Measurements from ENCODE around the gene NDUFAF2. TPM values are rescaled to one million over a fixed set of nuclear protein-coding genes. Genes with fewer than 3 reads are reported as not detected.

Gene NDUFAF2
- total and polyA plus RNA-seq, 2 of the 8 experiments (the other 6 are each of a cell fraction or from before 2014, with no cell fraction given) = 10.7 to 46.5 TPM

DNA sequence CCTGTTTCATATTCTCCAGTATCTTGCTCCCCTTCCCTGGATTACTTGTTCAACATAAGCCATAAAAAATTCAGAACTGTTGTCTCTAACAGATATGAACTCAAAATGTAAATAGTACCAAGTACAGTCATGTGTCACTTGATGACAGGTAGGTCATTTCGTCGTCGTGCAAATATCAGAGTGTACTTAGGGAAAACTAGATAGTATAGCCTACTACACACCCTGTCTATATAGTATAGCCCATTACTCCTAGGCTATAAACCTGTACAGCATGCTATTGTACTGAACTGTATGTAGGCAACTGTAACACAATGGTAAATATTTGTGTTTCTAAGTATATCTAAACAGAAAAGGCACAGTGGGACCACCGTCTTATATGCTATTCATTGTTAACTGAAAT is 178.1 kb downstream of the NDUFAF2 start:
- no peak overlapping the region for H3K14ac ChIP-seq (ENCODE audit: insufficient read length)
- H3K36me3 ChIP-seq (ENCODE audit: control insufficient read depth in 2 of 4, insufficient read depth in 4 of 4, low read length in 3 of 4) = no peaks in the 10 kb centered on the region
- H4K20me1 ChIP-seq (replicated peaks in 1 of 2; ENCODE audit: control insufficient read depth in 1 of 2, insufficient read depth in 2 of 2, low read length in 2 of 2) = no peaks in the 10 kb centered on the region
- H3K79me2 ChIP-seq (ENCODE audit: control insufficient read depth in 1 of 2, insufficient read depth in 2 of 2, low read length in 2 of 2) = no peaks in the 10 kb centered on the region
- no peak overlapping the region for H4K8ac ChIP-seq (ENCODE audit: extremely low read depth, insufficient read depth, low read length)
- H2BK15ac ChIP-seq (ENCODE audit: low read length) = no peak overlapping the region
- no peak overlapping the region for H3K4me3 ChIP-seq (ENCODE audit: extremely low read depth in 1 of 4, insufficient read depth in 2 of 4, low read depth in 3 of 4, low read length in 4 of 4)
- H3K23ac ChIP-seq (ENCODE audit: insufficient read length) = no peak overlapping the region
- WGBS, 2 experiments (ENCODE audit: extremely low coverage in 1 of 2, insufficient coverage in 1 of 2, insufficient read length in 1 of 2, insufficient replicate concordance in 2 of 2, low coverage in 1 of 2, low lambda C conversion rate in 2 of 2, missing lambda C conversion rate in 1 of 2) = 93% methylated on average over 4 of the region's 4 CpGs; no CpG with 5 or more reads in 1 of the 2 experiments
- H2AFZ ChIP-seq (ENCODE audit: low read length) = no peak overlapping the region
- H2BK20ac ChIP-seq (ENCODE audit: low read length) = no peak overlapping the region
- ChIA-PET POLR2A (ENCODE audit: partially characterized antibody) (no interaction called here), CTCF (ENCODE audit: partially characterized antibody) (no interaction called here)
- DNase-seq (ENCODE audit: low read depth in 1 of 2, low spot score in 2 of 2) (no peak), FAIRE-seq (no peak)
- no peak overlapping the region for H2AK5ac ChIP-seq (ENCODE audit: low read depth, low read length)
- no peak overlapping the region for H2BK12ac ChIP-seq (ENCODE audit: low read depth, low read length)
- H3K27me3 ChIP-seq (replicated peaks in 1 of 4; ENCODE audit: control insufficient read depth in 3 of 4, extremely low read depth in 1 of 4, insufficient read depth in 3 of 4, low read length in 3 of 4) = no peaks in the 10 kb centered on the region
- no peaks in the 10 kb centered on the region for H3K23me2 ChIP-seq (ENCODE audit: low read depth, low read length)
- H3K4ac ChIP-seq (replicated peaks; ENCODE audit: insufficient read length, low read depth, low read length) = no peak overlapping the region
- no peak overlapping the region for H3K9ac ChIP-seq (replicated peaks in 1 of 4; ENCODE audit: extremely low read depth in 1 of 4, low read depth in 3 of 4, low read length in 3 of 4)
- H3K18ac ChIP-seq (ENCODE audit: extremely low read depth, low read length) = no peak overlapping the region
- no peaks in the 10 kb centered on the region for H3K9me3 ChIP-seq (ENCODE audit: insufficient read depth in 2 of 2, low read depth in 1 of 2, low read length in 1 of 2)
- no peaks in the 10 kb centered on the region for H3K4me1 ChIP-seq (replicated peaks in 1 of 4; ENCODE audit: control insufficient read depth in 3 of 4, insufficient read depth in 4 of 4, low read length in 3 of 4)
- no peaks in the 10 kb centered on the region for H3K79me1 ChIP-seq (ENCODE audit: low read depth, low read length)
- no peak overlapping the region for H3K4me2 ChIP-seq (ENCODE audit: insufficient read depth in 1 of 2, low read depth in 2 of 2, low read length in 2 of 2)
- no peak overlapping the region for H2BK120ac ChIP-seq (replicated peaks; ENCODE audit: low read depth, low read length)
- no peak overlapping the region for H3K27ac ChIP-seq (ENCODE audit: low read depth, low read length)
- H3K56ac ChIP-seq (replicated peaks; ENCODE audit: insufficient read length, low read depth, low read length) = no peak overlapping the region
- no peak overlapping the region for H4K5ac ChIP-seq (ENCODE audit: insufficient read length, low read depth, low read length)
- no peak overlapping the region for H2BK5ac ChIP-seq (ENCODE audit: low read depth, low read length)
- no peak overlapping the region for H4K91ac ChIP-seq (replicated peaks; ENCODE audit: insufficient read length, low read length)
- TF ChIP-seq, protein P1, sequence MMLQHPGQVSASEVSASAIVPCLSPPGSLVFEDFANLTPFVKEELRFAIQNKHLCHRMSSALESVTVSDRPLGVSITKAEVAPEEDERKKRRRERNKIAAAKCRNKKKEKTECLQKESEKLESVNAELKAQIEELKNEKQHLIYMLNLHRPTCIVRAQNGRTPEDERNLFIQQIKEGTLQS (IDR thresholded peaks at IDR 0.05; ENCODE audit: insufficient read depth, low read depth, low read length) = no peak
- no peak for TF ChIP-seq CBX8 (IDR thresholded peaks at IDR 0.05; ENCODE audit: borderline replicate concordance, low read depth, low read length)
- no peak for TF ChIP-seq RBBP5 (IDR thresholded peaks at IDR 0.05; ENCODE audit: borderline replicate concordance, low read depth, low read length)
- no peak for TF ChIP-seq ZNF274 (IDR thresholded peaks at IDR 0.05; ENCODE audit: borderline replicate concordance, extremely low read depth, low read length)
- TF ChIP-seq SIX5 (IDR thresholded peaks at IDR 0.05; ENCODE audit: low read depth, low read length) = no peak
- TF ChIP-seq ASH2L (IDR thresholded peaks at IDR 0.05; ENCODE audit: low read length) = no peak
- no peak for TF ChIP-seq CREB1 (IDR thresholded peaks at IDR 0.05)
- no peak for TF ChIP-seq SP1 (IDR thresholded peaks at IDR 0.05; ENCODE audit: low read depth, low read length)
- TF ChIP-seq TEAD4 (IDR thresholded peaks at IDR 0.05; ENCODE audit: low read depth, low read length) = no peak
- no peak for TF ChIP-seq KDM5A (IDR thresholded peaks at IDR 0.05; ENCODE audit: low read length)
- no peak for TF ChIP-seq GABPA (IDR thresholded peaks at IDR 0.05; ENCODE audit: borderline replicate concordance, insufficient read depth, low read length)
- TF ChIP-seq YY1 (IDR thresholded peaks at IDR 0.05; ENCODE audit: low read depth, low read length) = no peak
- TF ChIP-seq TAF7 (optimal IDR thresholded peaks at IDR 0.05; ENCODE audit: borderline replicate concordance, low read depth, low read length) = no peak
- TF ChIP-seq SP2 (IDR thresholded peaks at IDR 0.05; ENCODE audit: low read length) = no peak
